ENCODE measurements around the gene FNBP1.

GRCh38 chr9:129851821-129852220, 191.2 kb downstream of the FNBP1 start:
- TF ChIP-seq ZNF331 (CRISPR knock-in tag; IDR thresholded peaks at IDR 0.05; ENCODE audit: low read depth) (no peak), REST (IDR thresholded peaks at IDR 0.05; ENCODE audit: unreplicated experiment) (no peak), JUNB (IDR thresholded peaks at IDR 0.05; ENCODE audit: unreplicated experiment) (no peak), CTCF (conservative IDR thresholded peaks at IDR 0.05; ENCODE audit: low read depth in 2 of 2) (no peak), EZH2 (IDR thresholded peaks at IDR 0.05; ENCODE audit: low read depth, unreplicated experiment) (no peak), POLR2AphosphoS5 (IDR thresholded peaks at IDR 0.05; ENCODE audit: low read depth) (no peak), ZNF114 (CRISPR knock-in tag; IDR thresholded peaks at IDR 0.05) (no peak), CREB1 (CRISPR knock-in tag; IDR thresholded peaks at IDR 0.05; ENCODE audit: low read depth) (no peak), ZNF462 (CRISPR knock-in tag; IDR thresholded peaks at IDR 0.05) (no peak), STAT1 (IDR thresholded peaks at IDR 0.05; ENCODE audit: unreplicated experiment) (no peak), EZH2phosphoT487 (IDR thresholded peaks at IDR 0.05; ENCODE audit: unreplicated experiment) (no peak), ETS1 (IDR thresholded peaks at IDR 0.05) (no peak), NANOG (IDR thresholded peaks at IDR 0.05; ENCODE audit: borderline replicate concordance) (no peak)
